ENCODE measurements around the gene UMPS. TPM values are rescaled to one million over a fixed set of nuclear protein-coding genes. Genes with fewer than 3 reads are reported as not detected.
"Not testable (repeated sequence)": the region's sequence is repeated elsewhere in the genome, so short reads cannot be mapped to it uniquely, and the experiment has no call there.

The UMPS gene
- total RNA-seq, 2 experiments from 2014 or later, result 29.6 to 34.1 TPM

GRCh38 chr3:124696006-124696405 lies 34.2 kb upstream of the UMPS start:
- H3K4me1 Mint-ChIP-seq (ENCODE audit: low read depth), result no peaks in the 10 kb centered on the region
- no peak overlapping the region for H3K27ac Mint-ChIP-seq
- CTCF ChIA-PET, result interaction anchor here (0.6 to 0.9 kb wide), 2 partner anchors 31 to 206 kb away, joined by 3 read pairs; no protein-coding TSS in a partner anchor
- H3K4me3 Mint-ChIP-seq, result no peak overlapping the region
- no peak for DNase-seq
- intact Hi-C loops (cut with micrococcal nuclease), result no loop called here
- no peaks in the 10 kb centered on the region for H3K36me3 Mint-ChIP-seq (ENCODE audit: low read depth)
- no peaks in the 10 kb centered on the region for H3K9me3 Mint-ChIP-seq
- H3K27me3 Mint-ChIP-seq (ENCODE audit: low read depth), result peaks cover 5% of the 10 kb centered on the region

GRCh38 chr3:124697302-124697701 lies 33.0 kb upstream of the UMPS start:
- no peaks in the 10 kb centered on the region for H3K4me1 Mint-ChIP-seq (ENCODE audit: low read depth)
- intact Hi-C loops (cut with micrococcal nuclease), result no loop called here

GRCh38 chr3:124698030-124698770 lies 32.1 kb upstream of the UMPS start:
- Mint-ChIP-seq H3K27ac (no peak overlapping the region), H3K4me1 (ENCODE audit: low read depth) (no peaks in the 10 kb centered on the region), H3K4me3 (no peak overlapping the region), H3K36me3 (ENCODE audit: low read depth) (no peaks in the 10 kb centered on the region), H3K9me3 (no peaks in the 10 kb centered on the region), H3K27me3 (ENCODE audit: low read depth) (peaks cover 6% of the 10 kb centered on the region)
- intact Hi-C loops (cut with micrococcal nuclease), result no loop called here
- CTCF ChIA-PET, result interaction anchor here (0.7 kb wide), 1 partner anchor 826 kb away, joined by 3 read pairs; no protein-coding TSS in a partner anchor
- no peak for DNase-seq

More at GRCh38 chr3:124697302-124697701, 33.0 kb upstream of the UMPS start:
- Mint-ChIP-seq H3K4me3 (no peak overlapping the region), H3K9me3 (no peaks in the 10 kb centered on the region), H3K36me3 (ENCODE audit: low read depth) (no peaks in the 10 kb centered on the region), H3K27me3 (ENCODE audit: low read depth) (peaks cover 6% of the 10 kb centered on the region), H3K27ac (no peak overlapping the region)
- CTCF ChIA-PET, result no interaction called here
- no peak for DNase-seq

GRCh38 chr3:124699051-124699450 lies 31.2 kb upstream of the UMPS start:
- Mint-ChIP-seq H3K36me3 (ENCODE audit: low read depth) (no peaks in the 10 kb centered on the region), H3K4me1 (ENCODE audit: low read depth) (no peaks in the 10 kb centered on the region), H3K9me3 (no peaks in the 10 kb centered on the region), H3K27ac (no peak overlapping the region), H3K4me3 (no peak overlapping the region), H3K27me3 (ENCODE audit: low read depth) (peaks cover 6% of the 10 kb centered on the region)
- no peak for DNase-seq
- intact Hi-C loops (cut with micrococcal nuclease), result no loop called here
- CTCF ChIA-PET, result interaction anchor here (0.7 kb wide), 1 partner anchor 826 kb away, joined by 3 read pairs; no protein-coding TSS in a partner anchor

- no peaks in the 10 kb centered on the region for H3K4me1 Mint-ChIP-seq (ENCODE audit: low read depth)
- intact Hi-C loops (cut with micrococcal nuclease), result no loop called here
- no peak overlapping the region for H3K4me3 Mint-ChIP-seq
- DNase-seq, result no peak
- H3K27ac Mint-ChIP-seq, result no peak overlapping the region
- peaks cover 6% of the 10 kb centered on the region for H3K27me3 Mint-ChIP-seq (ENCODE audit: low read depth)
- no peaks in the 10 kb centered on the region for H3K36me3 Mint-ChIP-seq (ENCODE audit: low read depth)
- CTCF ChIA-PET, result interaction anchor here (0.6 kb wide), 1 partner anchor 334 kb away, joined by 3 read pairs; no protein-coding TSS in a partner anchor
- H3K9me3 Mint-ChIP-seq, result no peaks in the 10 kb centered on the region
Observed at GRCh38 chr3:124699686-124700396, 30.4 kb upstream of the UMPS start.

GRCh38 chr3:124700880-124701684 lies 29.2 kb upstream of the UMPS start:
- H3K4me1 Mint-ChIP-seq (ENCODE audit: low read depth), result no peaks in the 10 kb centered on the region
- H3K27me3 Mint-ChIP-seq (ENCODE audit: low read depth), result peaks cover 6% of the 10 kb centered on the region
- H3K4me3 Mint-ChIP-seq, result no peak overlapping the region
- no peak for DNase-seq
- no peaks in the 10 kb centered on the region for H3K36me3 Mint-ChIP-seq (ENCODE audit: low read depth)
- CTCF ChIA-PET, result interaction anchor here (0.7 to 1.1 kb wide), 2 partner anchors 10 to 71 kb away, joined by 3 read pairs; no protein-coding TSS in a partner anchor
- no peaks in the 10 kb centered on the region for H3K9me3 Mint-ChIP-seq
- intact Hi-C loops (cut with micrococcal nuclease), result no loop called here
- H3K27ac Mint-ChIP-seq, result no peak overlapping the region

- DNase-seq, result no peak
- CTCF ChIA-PET, result interaction anchor here (0.7 to 1.1 kb wide), 2 partner anchors 11 to 72 kb away, joined by 3 read pairs; no protein-coding TSS in a partner anchor
- Mint-ChIP-seq H3K27ac (no peak overlapping the region), H3K27me3 (ENCODE audit: low read depth) (peaks cover 6% of the 10 kb centered on the region), H3K9me3 (no peaks in the 10 kb centered on the region), H3K36me3 (ENCODE audit: low read depth) (no peaks in the 10 kb centered on the region), H3K4me3 (no peak overlapping the region), H3K4me1 (ENCODE audit: low read depth) (no peaks in the 10 kb centered on the region)
- intact Hi-C loops (cut with micrococcal nuclease), result no loop called here
Observed at GRCh38 chr3:124701687-124702086, 28.6 kb upstream of the UMPS start.

- peaks cover 8% of the 10 kb centered on the region for H3K27me3 Mint-ChIP-seq (ENCODE audit: low read depth)
- intact Hi-C loops (cut with micrococcal nuclease), result no loop called here
- CTCF ChIA-PET, result interaction anchor here (0.6 to 1.3 kb wide), 2 partner anchors 14 to 138 kb away, joined by 3 to 9 read pairs; no protein-coding TSS in a partner anchor
- DNase-seq, result no peak
- H3K36me3 Mint-ChIP-seq (ENCODE audit: low read depth), result peaks cover 2% of the 10 kb centered on the region
- H3K27ac Mint-ChIP-seq, result no peak overlapping the region
- H3K4me1 Mint-ChIP-seq (ENCODE audit: low read depth), result no peaks in the 10 kb centered on the region
- H3K4me3 Mint-ChIP-seq, result no peak overlapping the region
- H3K9me3 Mint-ChIP-seq, result no peaks in the 10 kb centered on the region
Observed at GRCh38 chr3:124702950-124703349, 27.3 kb upstream of the UMPS start.

GRCh38 chr3:124705552-124705951 lies 24.7 kb upstream of the UMPS start:
- Mint-ChIP-seq H3K9me3 (peaks cover 1% of the 10 kb centered on the region), H3K27me3 (ENCODE audit: low read depth) (peaks cover 17% of the 10 kb centered on the region), H3K4me1 (ENCODE audit: low read depth) (no peaks in the 10 kb centered on the region), H3K36me3 (ENCODE audit: low read depth) (peaks cover 3% of the 10 kb centered on the region), H3K27ac (no peak overlapping the region), H3K4me3 (no peak overlapping the region)
- intact Hi-C loops (cut with micrococcal nuclease), result no loop called here
- CTCF ChIA-PET, result no interaction called here
- no peak for DNase-seq

GRCh38 chr3:124707223-124707622 lies 23.0 kb upstream of the UMPS start:
- CTCF ChIA-PET; H3K4me1 Mint-ChIP-seq (ENCODE audit: low read depth); intact Hi-C loops (cut with micrococcal nuclease); H3K27ac Mint-ChIP-seq; H3K4me3 Mint-ChIP-seq; H3K36me3 Mint-ChIP-seq (ENCODE audit: low read depth); DNase-seq; H3K9me3 Mint-ChIP-seq: not testable (repeated sequence)
- peaks cover 14% of the 10 kb centered on the region for H3K27me3 Mint-ChIP-seq (ENCODE audit: low read depth)

- Mint-ChIP-seq H3K27ac (no peak overlapping the region), H3K36me3 (ENCODE audit: low read depth) (peaks cover 3% of the 10 kb centered on the region), H3K4me3 (no peak overlapping the region), H3K9me3 (peaks cover 1% of the 10 kb centered on the region), H3K4me1 (ENCODE audit: low read depth) (no peaks in the 10 kb centered on the region), H3K27me3 (ENCODE audit: low read depth) (peaks cover 14% of the 10 kb centered on the region)
- CTCF ChIA-PET, result no interaction called here
- no peak for DNase-seq
- intact Hi-C loops (cut with micrococcal nuclease), result no loop called here
Observed at GRCh38 chr3:124707656-124708062, 22.6 kb upstream of the UMPS start.

GRCh38 chr3:124714223-124714853 lies 15.9 kb upstream of the UMPS start:
- H3K36me3 Mint-ChIP-seq (ENCODE audit: low read depth), result peaks cover 2% of the 10 kb centered on the region
- H3K9me3 Mint-ChIP-seq, result no peaks in the 10 kb centered on the region
- intact Hi-C loops (cut with micrococcal nuclease), result no loop called here
- H3K27ac Mint-ChIP-seq, result no peak overlapping the region
- H3K4me1 Mint-ChIP-seq (ENCODE audit: low read depth), result no peaks in the 10 kb centered on the region
- H3K27me3 Mint-ChIP-seq (ENCODE audit: low read depth), result no peaks in the 10 kb centered on the region
- CTCF ChIA-PET, result interaction anchor here (0.9 kb wide), 1 partner anchor 25 kb away, joined by 3 read pairs; no protein-coding TSS in a partner anchor
- no peak for DNase-seq
- no peak overlapping the region for H3K4me3 Mint-ChIP-seq
